Fibroblast of skin of left quadriceps (primary cell): Measurements from ENCODE around the gene ANO4.

Source experiments
- DNase-seq, 2 experiments: peaks; one replicate each; pipeline ENCODE4 v3.0.0-alpha.2; 2013; ENCODE audit warnings: low read depth in 2 of 2

The ANO4 gene

DNA sequence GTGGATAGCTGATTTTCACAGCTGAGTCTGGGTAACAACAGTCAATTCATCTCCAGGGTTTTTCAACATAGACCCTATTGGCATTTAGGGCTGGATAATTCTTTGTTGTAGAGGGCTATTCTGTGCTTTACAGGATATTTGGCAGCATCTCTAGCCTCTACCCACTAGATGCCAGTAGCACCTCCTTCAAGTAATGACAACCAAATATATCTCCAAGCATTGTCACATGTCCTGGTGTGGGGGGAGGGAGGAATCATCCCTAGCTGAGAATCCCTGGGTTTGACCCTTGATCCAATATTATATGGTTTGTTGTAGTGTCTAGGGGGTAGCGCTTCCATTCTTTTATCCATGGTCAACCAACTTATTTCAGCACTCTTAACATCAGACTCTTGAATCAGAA, 157.2 kb downstream of the ANO4 start:
- no peak for DNase-seq

DNA sequence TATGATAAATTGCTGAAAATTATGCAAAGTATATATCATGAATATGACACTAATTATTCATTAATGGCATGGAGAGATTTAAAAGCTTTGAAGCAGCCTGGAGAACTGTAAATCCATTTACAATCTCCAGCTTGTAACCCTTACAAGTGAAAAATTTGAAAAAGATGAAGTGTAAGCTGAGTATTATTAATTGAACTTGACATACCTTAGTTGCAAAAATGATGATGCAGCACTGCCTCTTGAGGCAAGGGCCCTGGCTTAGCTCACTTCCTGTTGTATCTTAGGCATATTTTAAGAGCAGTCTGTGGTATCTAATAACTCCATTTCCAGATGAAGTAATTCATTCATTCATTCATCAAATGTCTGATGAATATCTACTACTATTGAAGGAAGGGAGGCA, 158.6 kb downstream of the ANO4 start:
- DNase-seq = no peak

DNA sequence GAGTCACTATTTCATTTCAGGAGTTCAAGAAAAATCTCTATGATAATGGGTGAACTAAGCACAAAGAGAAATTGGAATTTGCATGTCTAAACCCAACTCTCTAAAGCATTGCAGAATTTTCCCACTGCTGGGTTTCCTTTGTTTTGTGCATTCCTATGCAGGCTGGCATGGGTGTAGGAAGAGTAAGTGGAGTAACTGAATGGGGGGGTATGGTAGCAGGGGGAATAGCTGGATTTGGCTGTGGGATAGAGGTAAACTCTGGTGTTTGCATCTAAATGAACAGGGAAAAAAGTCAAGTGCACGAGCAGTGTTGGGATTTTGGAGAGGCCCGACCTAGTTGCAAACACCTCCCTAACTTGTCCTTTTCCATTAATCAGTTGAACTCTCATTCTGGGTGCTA, 159.1 kb downstream of the ANO4 start:
- no peak for DNase-seq

DNA sequence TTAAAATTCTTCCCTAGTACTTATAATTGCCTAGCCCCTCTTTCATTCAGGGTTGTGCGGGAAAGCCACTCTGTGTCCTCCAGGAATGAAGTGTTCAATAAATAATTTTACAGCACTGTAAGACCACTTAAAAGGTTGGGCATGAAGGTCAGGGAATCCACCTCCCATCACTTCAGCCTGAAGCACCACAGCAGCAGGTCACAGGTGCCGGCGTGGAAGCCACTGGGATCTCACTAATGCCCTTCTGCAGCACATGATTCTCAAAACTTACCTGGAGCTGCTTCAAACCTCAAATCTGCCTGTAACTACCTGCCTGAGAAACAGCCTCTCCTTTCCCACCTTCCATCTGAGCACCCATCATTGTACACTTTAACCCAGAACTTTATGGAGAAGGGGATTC, 159.5 kb downstream of the ANO4 start:
- DNase-seq = no peak

DNA sequence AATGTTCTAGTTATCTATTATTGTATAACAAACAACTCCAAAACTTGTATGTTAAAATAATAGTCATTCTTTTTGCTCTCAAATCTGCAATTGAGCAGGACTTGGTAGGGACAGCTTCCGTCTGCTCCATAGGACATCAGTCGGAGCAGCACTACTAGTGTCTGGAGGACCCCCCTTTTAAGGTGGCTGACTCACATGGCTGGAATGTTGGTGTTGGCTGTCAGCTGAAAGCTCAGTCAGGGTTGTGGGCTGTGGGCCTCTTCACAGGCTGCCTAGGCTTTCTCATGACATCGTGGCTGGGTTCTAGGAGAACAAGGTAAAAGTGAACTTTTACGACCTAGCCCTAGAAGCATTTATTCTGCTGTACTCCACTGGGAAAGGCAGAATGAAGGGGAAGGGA, 160.6 kb downstream of the ANO4 start:
- no peak for DNase-seq

DNA sequence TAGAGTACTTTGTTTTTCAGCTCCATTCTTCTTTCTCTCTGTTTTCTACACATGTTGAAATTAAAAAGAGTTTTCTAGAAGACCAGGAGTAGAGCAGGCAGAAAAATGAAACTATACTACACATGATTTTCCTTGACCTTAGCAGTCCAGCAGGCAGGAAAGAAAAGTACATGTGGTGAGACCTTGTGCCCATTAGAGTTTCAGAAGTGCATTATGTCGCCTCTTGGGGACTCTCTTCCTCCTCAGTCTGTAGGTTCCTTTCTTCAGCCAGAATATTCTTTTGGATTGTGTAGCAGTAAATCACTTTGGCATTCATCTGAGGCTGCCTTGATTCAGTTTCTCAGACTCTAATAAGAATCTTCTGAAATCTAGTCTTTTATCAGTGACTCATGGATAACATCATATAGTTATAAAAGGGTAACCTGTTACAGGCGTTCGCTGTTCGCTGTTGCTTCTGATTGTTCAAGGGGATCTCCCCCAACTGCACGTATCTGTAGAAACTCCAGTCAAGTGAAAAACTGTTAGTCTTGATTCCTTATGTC, 161.8 kb downstream of the ANO4 start:
- no peak for DNase-seq

DNA sequence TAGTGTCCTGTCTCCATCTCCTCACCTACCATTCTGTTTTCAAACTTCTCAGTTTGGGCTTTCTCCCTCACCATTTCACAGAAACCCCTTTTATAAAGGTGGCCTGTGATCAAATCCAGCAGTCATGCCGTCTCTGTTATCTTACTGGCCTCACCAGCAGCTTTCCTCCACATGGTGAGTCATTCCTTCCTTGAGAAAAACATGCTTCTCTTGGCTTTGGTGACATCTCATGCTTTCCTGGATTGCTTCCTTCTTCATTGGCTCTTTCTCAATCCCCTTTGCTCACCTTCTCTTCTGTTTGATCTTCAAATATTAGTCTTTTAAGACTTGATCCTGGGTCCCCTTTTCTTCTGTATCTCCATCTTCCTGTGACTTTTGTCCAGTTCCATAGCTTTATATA, 164.9 kb downstream of the ANO4 start:
- DNase-seq = no peak

DNA sequence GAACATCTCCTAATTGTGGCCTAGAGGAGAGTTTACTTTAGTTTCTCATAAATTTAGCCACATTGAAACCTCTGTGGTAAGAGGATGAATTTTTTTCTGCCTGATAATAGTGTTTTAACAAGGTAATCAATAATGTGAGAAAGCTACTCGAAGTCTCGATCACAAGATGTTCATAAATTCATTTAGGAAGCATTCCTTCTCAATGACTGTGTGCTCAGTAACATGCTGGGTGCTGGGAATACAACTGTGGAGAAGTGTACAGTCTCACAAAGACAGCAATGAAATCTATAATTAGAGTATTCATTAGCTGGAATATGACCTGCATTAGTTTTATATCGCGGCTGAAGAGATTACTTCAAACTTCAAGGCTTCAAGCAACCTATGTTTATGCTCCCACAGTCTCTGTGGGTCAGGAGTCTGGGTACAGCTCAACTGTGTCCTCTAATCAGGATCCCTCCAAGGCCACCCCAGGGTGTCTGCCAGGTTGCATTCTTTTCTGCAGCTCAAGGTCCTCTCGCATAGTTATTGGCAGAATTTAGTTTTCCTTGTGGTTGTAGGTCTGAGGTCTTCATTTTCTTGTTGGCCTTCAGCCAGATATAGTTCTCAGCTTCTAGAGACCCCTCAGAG, 167.6 kb downstream of the ANO4 start:
- DNase-seq = no peak

DNA sequence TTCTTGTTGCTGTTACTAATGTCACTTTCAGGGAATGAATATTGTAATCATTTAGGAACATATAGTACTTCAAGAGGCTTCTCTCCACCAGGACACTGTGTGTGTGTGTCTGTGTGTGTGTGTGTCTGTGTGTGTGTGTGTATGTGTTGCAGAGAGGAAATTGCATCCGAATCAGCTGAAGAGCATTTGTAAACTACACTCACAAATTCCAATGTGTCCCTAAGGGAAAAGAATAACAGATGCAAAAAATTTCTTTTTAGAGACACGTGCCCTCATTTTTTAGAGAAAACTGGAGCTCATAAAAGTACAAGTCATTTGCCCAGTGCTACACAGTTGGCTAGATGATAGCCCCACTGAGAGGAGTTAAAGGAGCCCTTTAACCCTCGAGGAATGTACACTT, 168.8 kb downstream of the ANO4 start:
- no peak for DNase-seq

DNA sequence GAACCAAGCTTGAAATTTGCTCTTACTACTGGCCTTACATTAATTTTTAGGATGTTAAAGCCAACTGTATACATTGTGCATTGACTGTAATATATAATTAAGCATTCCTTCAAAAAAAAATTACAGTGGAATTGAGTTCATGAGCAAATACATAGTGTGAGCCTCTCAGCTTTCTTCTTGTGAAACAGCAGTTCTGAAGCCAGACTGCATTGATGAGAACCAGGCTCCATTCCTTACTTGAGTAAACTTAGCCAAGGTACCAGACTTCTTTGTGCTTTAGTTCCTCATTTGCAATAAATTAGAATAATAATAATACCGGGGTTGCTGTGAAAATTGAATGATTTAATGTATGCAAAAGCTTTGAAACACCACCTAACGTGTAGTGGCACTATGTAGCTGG, 169.5 kb downstream of the ANO4 start:
- DNase-seq = no peak

DNA sequence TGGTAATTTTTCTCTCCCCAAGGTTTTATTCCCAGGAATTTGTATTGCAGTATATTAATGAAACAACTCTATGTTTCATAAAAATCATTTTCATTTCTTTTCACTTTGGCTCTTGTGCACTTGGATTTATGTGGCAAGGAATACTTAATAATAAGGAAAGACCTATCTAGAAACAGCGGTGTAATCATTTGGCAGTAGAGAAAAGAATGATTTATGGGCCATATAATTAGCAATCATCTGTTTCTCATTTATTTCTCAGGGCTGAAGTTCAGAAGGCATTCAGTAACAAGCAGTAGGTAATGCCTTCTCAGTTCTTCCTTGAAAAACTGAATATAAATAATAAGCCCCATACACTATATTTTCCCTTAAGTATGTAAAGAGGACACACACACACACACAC, 172.6 kb downstream of the ANO4 start:
- no peak for DNase-seq

DNA sequence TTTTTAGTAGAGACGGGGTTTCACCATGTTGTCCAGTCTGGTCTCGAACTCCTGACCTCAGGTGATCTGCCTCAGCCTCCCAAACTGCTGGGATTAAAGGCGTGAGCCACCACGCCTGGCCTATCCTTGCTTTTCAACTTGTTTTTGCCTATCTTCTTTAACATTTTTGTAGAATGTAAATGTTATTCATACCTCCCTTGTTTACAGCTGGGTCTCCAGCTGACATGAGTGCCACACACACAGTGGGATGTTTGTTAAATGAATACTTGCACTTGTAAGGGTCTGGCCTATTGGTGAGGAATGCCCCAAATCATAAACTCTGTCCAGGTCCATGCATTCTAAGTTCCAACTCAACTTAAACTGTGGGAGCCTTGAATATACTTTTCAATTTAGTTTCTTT, 176.3 kb downstream of the ANO4 start:
- no peak for DNase-seq

DNA sequence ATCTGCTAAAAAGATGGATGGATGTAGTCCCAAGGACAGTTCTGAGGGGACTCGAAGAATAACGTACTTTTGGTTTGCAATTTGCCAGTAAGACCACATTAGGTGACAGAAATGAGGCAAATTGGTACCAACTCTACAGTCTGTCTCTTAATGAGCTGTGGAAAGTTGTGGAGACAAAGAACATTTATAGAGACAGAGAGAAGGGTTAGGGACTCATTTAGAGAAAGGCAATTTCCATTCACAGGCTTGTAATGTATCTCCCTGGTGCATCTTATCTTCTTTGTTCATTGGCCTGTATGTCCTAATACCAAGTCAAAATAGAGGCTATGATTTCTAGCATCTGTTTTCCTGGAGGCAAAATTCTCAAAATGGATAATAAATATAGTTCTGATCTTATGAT, 177.5 kb downstream of the ANO4 start:
- no peak for DNase-seq

DNA sequence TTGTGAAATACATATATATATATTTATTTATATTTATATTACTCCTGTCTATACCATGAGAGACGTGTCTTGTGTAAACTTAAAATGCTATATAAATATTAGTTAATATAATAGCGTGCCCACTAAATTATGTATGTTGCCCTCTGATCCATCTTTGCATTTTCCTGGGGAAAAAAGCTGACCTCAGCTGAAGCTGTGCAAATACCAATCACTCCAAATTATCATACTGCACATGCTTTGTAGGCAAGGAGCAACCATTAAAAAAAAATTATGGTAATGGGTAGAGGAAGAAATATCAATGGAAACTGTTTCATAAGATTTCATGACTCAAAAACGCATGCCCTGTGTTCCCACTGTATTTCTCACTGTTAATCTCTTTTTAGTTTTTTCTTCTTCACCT, 179.8 kb downstream of the ANO4 start:
- no peak for DNase-seq

DNA sequence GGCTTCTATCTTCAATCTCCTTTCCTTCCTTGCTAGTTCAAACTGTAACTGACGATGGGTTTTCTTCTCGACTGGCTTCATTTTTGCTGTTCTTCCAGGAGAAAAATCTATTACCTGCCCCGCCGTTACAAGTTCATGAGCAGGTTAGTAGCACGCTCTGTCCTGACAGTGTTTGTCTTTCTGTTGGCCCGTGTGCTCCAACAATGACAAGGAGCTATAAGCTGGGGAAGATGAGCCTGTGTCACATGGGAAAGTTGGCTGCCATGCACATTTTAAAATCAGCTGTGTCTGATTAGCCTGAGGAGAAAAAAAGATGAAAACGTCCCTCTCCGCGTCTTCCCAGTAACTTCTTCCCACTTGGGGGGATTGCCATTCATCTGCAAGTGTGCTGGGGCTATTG, 180.2 kb downstream of the ANO4 start:
- DNase-seq = no peak

DNA sequence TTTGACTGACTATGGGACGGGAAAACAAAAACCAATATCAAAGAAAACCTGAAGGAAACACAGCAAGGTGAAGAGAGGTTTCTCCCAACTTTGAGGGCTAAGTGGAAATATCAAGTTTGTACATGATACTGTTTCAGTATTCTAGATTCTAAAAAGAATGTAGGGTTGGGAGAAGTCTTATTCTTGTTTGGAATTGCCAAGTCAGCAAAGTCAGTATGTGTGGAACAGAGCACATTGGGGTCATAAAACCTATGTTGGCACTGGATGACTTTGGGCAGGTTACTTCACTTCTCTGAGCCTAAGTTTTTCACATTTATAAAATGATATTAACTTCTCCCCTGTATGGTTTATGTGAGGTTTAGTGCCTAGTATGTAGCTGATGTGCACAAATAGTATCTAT, 182.2 kb downstream of the ANO4 start:
- no peak for DNase-seq

DNA sequence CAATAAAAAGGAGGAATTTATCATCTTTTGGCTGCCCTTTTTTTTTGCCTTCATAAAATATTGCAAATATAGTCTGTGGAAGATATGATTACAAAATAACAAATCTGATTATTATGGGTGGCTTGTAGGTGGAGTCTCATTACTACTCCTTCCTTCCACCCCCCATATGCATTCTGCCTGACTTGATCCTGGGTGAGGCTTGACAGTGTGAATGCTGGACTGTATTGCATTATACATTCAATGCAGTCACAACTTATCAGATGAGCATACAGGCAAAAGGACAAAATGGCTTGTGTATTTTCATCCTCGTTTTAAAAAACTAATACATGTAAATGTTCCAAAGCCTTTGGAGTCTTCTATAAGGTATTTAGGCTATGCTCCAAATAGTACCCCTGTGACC, 186.3 kb downstream of the ANO4 start:
- DNase-seq = no peak

DNA sequence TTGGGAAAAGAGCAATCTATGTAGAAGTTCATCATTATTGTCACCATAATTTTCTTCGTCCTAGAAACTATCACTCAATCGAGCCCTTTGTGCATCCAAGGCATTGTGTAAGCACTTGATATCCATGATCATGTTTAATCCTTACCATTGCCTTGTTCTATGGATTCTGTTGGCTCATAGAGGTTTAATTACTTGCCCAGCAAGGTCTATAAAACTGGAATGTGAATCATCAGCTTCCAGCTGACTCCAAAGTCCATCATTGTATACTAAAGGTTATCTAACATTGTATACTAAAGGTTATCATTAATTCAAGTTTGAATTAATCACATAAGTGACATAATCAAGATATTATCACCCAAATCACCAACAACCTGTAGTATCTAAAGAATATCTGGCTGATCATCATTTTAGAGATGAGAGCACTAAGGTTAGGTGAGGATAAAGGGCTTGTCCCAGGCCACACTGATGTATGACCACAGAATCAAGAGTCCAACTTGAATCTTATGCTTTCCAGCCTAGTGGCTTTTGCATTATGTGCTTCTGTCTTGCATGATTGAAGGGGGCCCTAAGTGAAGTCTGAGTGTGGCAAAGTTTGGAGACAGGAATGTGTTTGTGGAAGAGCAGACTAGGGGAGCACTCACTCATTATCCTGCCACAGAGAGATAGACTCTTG, 188.1 kb downstream of the ANO4 start:
- no peak for DNase-seq

DNA sequence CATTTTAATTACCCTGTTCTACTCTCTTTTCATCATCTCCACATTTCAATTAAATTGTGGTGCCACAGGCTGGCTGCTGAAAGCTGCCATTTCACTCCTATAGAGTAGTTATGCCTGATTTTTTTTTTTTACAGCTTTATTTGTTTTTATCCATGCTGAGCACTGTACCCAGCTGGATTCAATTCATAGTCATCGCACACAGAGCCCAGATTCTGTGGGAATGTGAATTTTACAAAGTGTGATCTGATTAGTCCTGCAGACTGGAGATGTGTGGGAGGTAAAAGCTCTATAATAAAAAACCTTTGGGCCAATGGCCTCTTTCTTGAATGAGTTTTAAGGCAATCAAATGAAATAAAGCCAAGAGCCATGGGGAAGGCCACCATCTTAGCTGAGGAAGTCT, 190.2 kb downstream of the ANO4 start:
- DNase-seq = no peak

DNA sequence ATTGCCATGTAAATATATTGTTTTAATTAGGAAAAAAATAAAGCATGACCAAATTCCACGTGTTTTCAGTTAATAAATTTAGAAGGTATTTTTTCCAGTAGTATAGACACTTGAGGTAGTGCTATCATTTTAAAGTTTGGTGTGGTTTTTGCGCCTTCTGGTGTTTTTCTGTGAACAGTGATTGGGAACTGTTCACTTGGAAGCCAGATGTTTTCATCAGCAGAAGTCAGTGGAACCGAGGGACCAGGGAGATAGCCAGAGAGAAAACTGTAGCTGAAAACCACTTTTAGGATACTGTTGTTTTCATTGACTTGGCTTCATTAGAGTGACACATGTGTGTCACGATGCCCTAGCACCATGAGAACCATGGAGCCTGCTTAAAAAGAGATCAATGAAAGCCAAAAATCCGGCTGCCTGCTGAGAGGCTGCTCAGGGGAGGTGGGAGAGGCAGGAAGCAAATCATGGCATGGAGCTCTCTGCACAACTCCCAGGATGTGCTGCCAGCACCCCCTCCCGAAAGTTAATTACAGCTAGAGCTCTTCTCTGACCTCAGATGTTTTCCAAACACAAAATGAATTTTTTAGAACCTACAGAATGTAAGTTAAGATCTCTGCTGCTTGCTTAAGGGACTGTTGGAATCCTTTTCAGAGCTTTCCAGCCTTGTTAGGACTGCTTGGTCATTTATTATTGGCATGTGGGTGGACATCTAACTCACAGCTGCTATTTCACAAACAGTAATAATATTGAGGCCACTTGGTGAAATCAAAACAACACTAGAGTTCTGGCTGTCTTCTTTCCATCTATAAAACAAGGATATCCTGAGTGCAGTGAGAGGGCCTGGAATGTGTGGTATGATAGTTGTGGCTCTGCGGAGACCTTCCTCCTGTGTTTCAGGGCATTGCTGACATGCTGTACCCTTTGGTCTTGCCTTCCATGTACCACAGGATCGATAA, 192.3 kb downstream of the ANO4 start:
- no peak for DNase-seq

DNA sequence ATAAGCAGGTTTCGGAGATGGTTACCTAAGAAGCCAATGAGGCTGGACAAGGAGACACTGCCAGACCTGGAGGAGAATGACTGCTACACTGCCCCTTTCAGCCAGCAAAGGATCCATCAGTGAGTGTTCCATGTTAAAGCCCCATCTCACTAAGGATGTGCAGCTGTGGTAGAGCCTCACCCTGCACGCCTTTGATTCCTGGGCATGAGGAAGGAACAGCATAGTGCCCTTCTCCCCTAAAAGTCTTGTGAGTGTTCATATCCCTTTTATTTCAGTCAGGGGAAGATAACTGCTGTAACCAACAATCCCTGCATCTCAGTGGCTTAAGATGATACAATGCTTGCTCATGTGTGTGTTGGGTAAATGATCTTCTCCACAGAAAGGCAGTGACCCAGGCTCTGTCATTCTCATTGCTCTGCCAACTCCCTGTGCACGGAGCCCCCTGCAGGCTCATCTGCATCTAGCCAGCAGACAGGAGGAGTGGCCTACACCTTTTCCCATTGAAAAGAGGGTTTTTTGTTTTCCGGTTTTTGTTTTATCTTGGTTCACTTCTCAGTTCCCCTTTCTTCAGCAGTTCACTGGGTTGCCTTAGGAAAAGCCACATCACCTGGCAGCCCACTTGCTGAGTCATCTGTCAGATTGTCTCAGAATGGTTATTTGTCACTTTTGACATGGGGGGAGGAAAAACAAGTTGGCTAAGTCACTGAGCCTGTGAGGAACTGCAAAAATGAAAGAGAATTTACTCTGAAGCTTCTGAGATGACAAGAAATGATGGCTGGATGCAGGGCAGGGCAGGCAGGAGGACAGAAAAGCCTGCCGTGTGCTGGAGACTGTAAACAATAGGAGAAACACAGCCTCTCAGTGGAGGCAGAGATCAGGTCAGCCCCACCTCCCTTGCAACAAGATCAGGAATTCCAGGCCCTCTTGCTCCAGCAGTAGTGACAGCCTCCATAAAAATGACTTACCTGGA, 193.3 kb downstream of the ANO4 start:
- DNase-seq = no peak
